Transverse colon (tissue), 4 donors: Measurements from ENCODE around the gene RAB11FIP3. TPM values are rescaled to one million over a fixed set of nuclear protein-coding genes. Genes with fewer than 3 reads are reported as not detected.

Source experiments
- DNase-seq: peaks from one replicate; pipeline ENCODE4 v3.0.0-alpha.2; 2019
- H3K27ac ChIP-seq, 4 donors: fragments of 200-600 bp; sonication (generic); 2 replicates each; pipeline ENCODE4 v1.5.1; 2016 to 2018; ENCODE audit warnings: inconsistent platforms in 4 of 4
- H3K27me3 ChIP-seq: fragments of 200-600 bp; sonication (generic); 2 replicates; pipeline ENCODE4 v1.5.1; 2017; ENCODE audit warnings: inconsistent platforms
- H3K36me3 ChIP-seq, 4 donors: fragments of 200-600 bp; sonication (generic); 2 replicates each; pipeline ENCODE4 v1.5.1; 2017 to 2019; ENCODE audit warnings: inconsistent platforms in 4 of 4
- H3K4me1 ChIP-seq, 4 donors: fragments of 200-600 bp; sonication (generic); 2 replicates each; pipeline ENCODE4 v1.5.1; 2017 to 2020; ENCODE audit warnings: inconsistent platforms in 4 of 4
- H3K4me3 ChIP-seq, 4 donors: fragments of 200-600 bp; sonication (generic); 1 replicate in 1 of 4; 2 replicates in 3 of 4; pipeline versions ENCODE4 v1.5.1 to v1.6.1; 2017 to 2019; ENCODE audit warnings: inconsistent platforms in 4 of 4
- H3K9me3 ChIP-seq, 2 donors: fragments of 200-600 bp; sonication (generic); 2 replicates each; pipeline ENCODE4 v1.5.1; 2017 to 2019; ENCODE audit warnings: inconsistent platforms in 2 of 2
- EP300 ChIP-seq: sonication (generic); formaldehyde crosslinking; IDR thresholded peaks from one replicate; pipeline ENCODE4 v1.6.1; 2017; ENCODE audit warnings: antibody characterized with exemption, low read depth
- POLR2A ChIP-seq: fragments of 450-650 bp; IDR thresholded peaks from one replicate; pipeline ENCODE4 v1.6.1; 2016; ENCODE audit warnings: antibody characterized with exemption, mild to moderate bottlenecking, moderate library complexity
- POLR2AphosphoS5 ChIP-seq, 3 donors: sonication (generic); formaldehyde crosslinking; IDR thresholded peaks; one replicate each; pipeline ENCODE4 v1.6.1; 2016; ENCODE audit warnings: antibody characterized with exemption in 3 of 3
- WGBS, 2 donors: methylation state at CpG; one replicate each; pipeline ENCODE4 v1.1.5; 2018; ENCODE audit warnings: low coverage in 1 of 2; 5-methylcytosine and 5-hydroxymethylcytosine counted together
- in situ Hi-C, 4 donors: fragments of 200-750 bp; cut with MboI; loops; one replicate each; pipeline versions ENCODE4 v1.15.0 to v1.15.1; 2017; ENCODE audit warnings: low sequenced_read_pairs in 3 of 4, low pct_ligation_motif_present in 1 of 4, low pct_unique_long_range_greater_than_20kb in 1 of 4
- intact Hi-C: fragments of 100-400 bp; cut with DNase I; formaldehyde crosslinking; loops from one replicate; pipeline ENCODE4 v1.15.1; 2023; ENCODE audit warnings: low total_unique reads
- total RNA-seq, 4 donors: library from RNA; depleted of rRNA; stranded (reverse); fragments of >200 nt; gene quantifications; one replicate each; pipeline ENCODE4 v1.1.0, GENCODE V29; 2016
- TF ChIP-seq, protein P1 (sequence below), 5 experiments: fragments of 200-600 bp in 3 of 5; fragments of 450-650 bp in 2 of 5; sonication (generic) in 3 of 5; IDR thresholded peaks; 1 replicate in 2 of 5; 2 replicates in 3 of 5; pipeline ENCODE4 v1.5.1; 2016 to 2017; ENCODE audit warnings: antibody characterized with exemption in 5 of 5, inconsistent platforms in 3 of 5, mild to moderate bottlenecking in 2 of 5, moderate library complexity in 1 of 5

Gene RAB11FIP3
- total RNA-seq, 4 donors from 2014 or later, result 21.6 to 56.5 (median 42.2) TPM

DNA sequence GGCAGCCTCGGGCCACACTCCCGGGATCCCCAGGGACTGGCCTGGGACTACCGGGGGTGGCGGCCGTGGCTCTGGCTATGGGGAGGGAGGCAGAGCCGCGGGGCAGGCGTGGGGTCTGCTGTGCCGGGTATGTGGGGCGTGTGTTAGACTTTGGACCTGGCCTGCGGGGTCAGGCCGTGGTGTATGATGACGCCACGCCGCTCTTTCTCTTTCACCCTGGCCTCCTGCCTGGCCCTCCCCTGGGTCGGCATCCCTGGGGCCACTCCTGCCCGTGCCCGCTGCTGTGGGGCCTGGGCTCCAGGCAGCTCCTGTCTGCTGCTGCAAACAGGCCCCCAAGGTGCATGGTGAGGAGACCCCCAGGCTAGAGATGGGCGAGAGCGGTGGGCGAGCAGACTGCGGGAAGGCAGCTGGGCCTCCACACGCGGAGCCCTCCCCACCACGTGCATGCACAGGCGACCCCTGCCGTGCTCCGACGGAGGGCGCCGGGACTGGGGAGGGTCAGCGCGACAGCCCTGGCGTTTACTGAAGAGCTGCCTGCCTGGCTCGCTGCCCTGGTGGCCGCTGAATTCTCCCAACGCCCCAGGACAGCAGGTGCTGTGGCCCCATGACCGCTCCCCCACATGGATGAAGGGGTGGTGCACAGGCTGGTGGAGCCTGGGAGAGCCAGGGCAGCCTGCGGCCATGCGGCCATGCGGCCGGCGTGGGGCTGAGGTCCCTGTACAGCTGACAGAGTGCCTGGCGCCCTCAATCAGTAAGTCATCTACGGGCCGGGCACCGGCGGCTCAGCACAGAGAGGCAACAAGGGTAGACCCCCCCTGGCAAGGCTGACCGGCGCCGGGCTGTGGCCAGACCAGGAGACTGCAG lies 118.1 kb downstream of the RAB11FIP3 start:
- intact Hi-C loops, result no loop called here
- Histone ChIP-seq H3K4me1 (peaks cover 0 to 6% (median 0%) of the 10 kb centered on the region in 4 donors), H3K36me3 (peaks cover 0 to under 1% (median 0%) of the 10 kb centered on the region in 4 donors), H3K4me3 (no peak overlapping the region), H3K27me3 (no peaks in the 10 kb centered on the region), H3K27ac (no peak overlapping the region), H3K9me3 (no peaks in the 10 kb centered on the region)
- 89% methylated on average over 51 of the region's 51 CpGs; no CpG with 5 or more reads in 1 of the 2 donors for WGBS, 2 donors
- DNase-seq, result no peak
- TF ChIP-seq, protein P1, sequence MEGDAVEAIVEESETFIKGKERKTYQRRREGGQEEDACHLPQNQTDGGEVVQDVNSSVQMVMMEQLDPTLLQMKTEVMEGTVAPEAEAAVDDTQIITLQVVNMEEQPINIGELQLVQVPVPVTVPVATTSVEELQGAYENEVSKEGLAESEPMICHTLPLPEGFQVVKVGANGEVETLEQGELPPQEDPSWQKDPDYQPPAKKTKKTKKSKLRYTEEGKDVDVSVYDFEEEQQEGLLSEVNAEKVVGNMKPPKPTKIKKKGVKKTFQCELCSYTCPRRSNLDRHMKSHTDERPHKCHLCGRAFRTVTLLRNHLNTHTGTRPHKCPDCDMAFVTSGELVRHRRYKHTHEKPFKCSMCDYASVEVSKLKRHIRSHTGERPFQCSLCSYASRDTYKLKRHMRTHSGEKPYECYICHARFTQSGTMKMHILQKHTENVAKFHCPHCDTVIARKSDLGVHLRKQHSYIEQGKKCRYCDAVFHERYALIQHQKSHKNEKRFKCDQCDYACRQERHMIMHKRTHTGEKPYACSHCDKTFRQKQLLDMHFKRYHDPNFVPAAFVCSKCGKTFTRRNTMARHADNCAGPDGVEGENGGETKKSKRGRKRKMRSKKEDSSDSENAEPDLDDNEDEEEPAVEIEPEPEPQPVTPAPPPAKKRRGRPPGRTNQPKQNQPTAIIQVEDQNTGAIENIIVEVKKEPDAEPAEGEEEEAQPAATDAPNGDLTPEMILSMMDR (IDR thresholded peaks at IDR 0.05), result no peak
- no peak for TF ChIP-seq EP300
- no peak for TF ChIP-seq POLR2AphosphoS5 (IDR thresholded peaks at IDR 0.05)
- no peak for TF ChIP-seq POLR2A
- in situ Hi-C loops, result no loop called here

DNA sequence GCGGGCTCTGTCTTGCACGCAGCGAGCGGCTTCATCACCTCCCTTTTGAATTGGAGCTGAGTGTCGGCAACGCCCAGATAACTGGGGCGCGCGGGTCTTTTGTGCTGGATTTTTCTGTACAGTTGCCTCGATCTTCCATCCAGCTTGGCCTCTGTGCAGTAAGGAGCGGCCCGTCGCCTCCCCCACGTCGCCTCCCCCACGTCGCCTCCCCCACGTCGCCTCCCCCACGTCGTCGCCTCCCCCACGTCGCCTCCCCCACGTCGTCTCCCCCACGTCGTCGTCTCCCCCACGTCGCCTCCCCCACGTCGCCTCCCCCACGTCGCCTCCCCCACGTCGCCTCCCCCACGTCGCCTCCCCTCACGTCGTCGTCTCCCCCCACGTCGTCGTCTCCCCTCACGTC lies 119.1 kb downstream of the RAB11FIP3 start:
- in situ Hi-C loops, result no loop called here
- no peaks in the 10 kb centered on the region for H3K9me3 ChIP-seq
- H3K4me1 ChIP-seq, result peaks cover 0 to 6% (median 0%) of the 10 kb centered on the region in 4 donors
- no peak for DNase-seq
- 96% methylated on average over 20 of the region's 46 CpGs; no CpG with 5 or more reads in 1 of the 2 donors for WGBS, 2 donors
- intact Hi-C loops, result no loop called here
- no peak overlapping the region for H3K4me3 ChIP-seq
- TF ChIP-seq POLR2A (no peak), POLR2AphosphoS5 (IDR thresholded peaks at IDR 0.05) (no peak), EP300 (no peak)
- TF ChIP-seq, protein P1 (IDR thresholded peaks at IDR 0.05), result no peak
- H3K27me3 ChIP-seq, result no peaks in the 10 kb centered on the region
- peaks cover 0 to 9% (median 0%) of the 10 kb centered on the region in 4 donors for H3K36me3 ChIP-seq
- no peak overlapping the region for H3K27ac ChIP-seq

- DNase-seq, result peak; percentile 86
- Histone ChIP-seq H3K27me3 (no peaks in the 10 kb centered on the region), H3K27ac (no peak overlapping the region), H3K36me3 (peaks cover 0 to 21% (median 4%) of the 10 kb centered on the region in 4 donors), H3K4me3 (peak overlapping the region in 1 of 4 donors; percentile 10), H3K9me3 (no peaks in the 10 kb centered on the region), H3K4me1 (peaks cover 0 to 6% (median 0%) of the 10 kb centered on the region in 4 donors)
- 71% methylated on average over 47 of the region's 60 CpGs; no CpG with 5 or more reads in 1 of the 2 donors for WGBS, 2 donors
- in situ Hi-C loops (no loop called here), intact Hi-C loops (no loop called here)
- TF ChIP-seq POLR2AphosphoS5 (IDR thresholded peaks at IDR 0.05), result no peak
- TF ChIP-seq, protein P1 (IDR thresholded peaks at IDR 0.05), result peak; percentile 50 to 84 (median 67)
These were observed 121.7 kb downstream of the RAB11FIP3 start for GRCh38 chr16:546909-547770.

- no peaks in the 10 kb centered on the region for H3K9me3 ChIP-seq
- WGBS, 2 donors, result 94% methylated on average over 17 of the region's 21 CpGs; no CpG with 5 or more reads in 1 of the 2 donors
- H3K27ac ChIP-seq, result no peak overlapping the region
- peaks cover 0 to 6% (median 0%) of the 10 kb centered on the region in 4 donors for H3K4me1 ChIP-seq
- H3K27me3 ChIP-seq, result no peaks in the 10 kb centered on the region
- intact Hi-C loops (no loop called here), in situ Hi-C loops (no loop called here)
- no peak overlapping the region for H3K4me3 ChIP-seq
- DNase-seq, result no peak
- TF ChIP-seq, protein P1 (IDR thresholded peaks at IDR 0.05), result no peak
- TF ChIP-seq POLR2AphosphoS5 (IDR thresholded peaks at IDR 0.05), result no peak
- no peak for TF ChIP-seq POLR2A
- TF ChIP-seq EP300, result no peak
- peaks cover 0 to 26% (median 8%) of the 10 kb centered on the region in 4 donors for H3K36me3 ChIP-seq
These were observed 123.1 kb downstream of the RAB11FIP3 start for GRCh38 chr16:548586-548985.
